Retinal pigment epithelial cell (primary cell): ENCODE data around the gene PSME4.
"Not testable (repeated sequence)": the region's sequence is repeated elsewhere in the genome, so short reads cannot be mapped to it uniquely, and the experiment has no call there.

ENCODE experiments used
- DNase-seq: peaks from one replicate; pipeline ENCODE4 v3.0.0-alpha.2; 2010; ENCODE audit warnings: low read depth
- H3K4me3 ChIP-seq: 2 replicates; pipeline ENCODE4 v1.5.1; 2011; ENCODE audit warnings: mild to moderate bottlenecking, low read length, control low read depth, moderate library complexity
- CTCF ChIP-seq: conservative IDR thresholded peaks from 2 replicates; pipeline ENCODE4 v1.5.1; 2011; ENCODE audit warnings: low read depth, low read length, control low read depth, inconsistent platforms

Gene PSME4

DNA sequence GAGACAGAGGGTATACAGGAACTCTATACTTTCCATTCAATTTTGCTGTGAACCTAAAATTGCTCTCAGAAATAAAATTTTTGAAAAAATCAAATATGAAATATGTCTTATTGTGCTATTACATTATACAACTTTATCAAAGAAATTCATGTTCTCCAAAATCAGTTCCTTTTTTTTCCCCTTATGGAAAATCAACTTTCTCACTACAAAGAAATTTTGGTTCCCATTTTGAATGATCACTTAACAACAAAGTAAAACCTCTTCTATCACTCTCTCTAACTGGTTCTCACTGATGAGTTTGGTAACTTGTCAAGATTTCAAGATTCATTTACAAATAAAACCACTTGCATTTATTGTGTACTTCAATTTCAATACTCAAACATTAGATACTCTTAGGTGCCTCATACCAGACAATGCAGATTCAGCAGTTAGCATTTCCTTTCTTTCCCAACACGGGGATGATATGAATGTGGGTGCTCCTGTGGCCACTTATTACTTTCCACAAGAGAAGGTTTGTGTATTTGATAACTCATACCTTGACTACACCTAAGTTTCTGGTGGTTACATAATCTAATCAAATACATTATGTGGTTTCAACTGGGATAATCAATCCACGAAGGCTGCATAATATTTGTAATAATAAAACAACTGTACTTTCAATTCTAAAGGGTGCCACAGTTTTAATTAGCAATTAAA, 6.4 kb downstream of the PSME4 start:
- DNase-seq: no peak
- H3K4me3 ChIP-seq: no peak overlapping the region
- TF ChIP-seq CTCF: no peak

DNA sequence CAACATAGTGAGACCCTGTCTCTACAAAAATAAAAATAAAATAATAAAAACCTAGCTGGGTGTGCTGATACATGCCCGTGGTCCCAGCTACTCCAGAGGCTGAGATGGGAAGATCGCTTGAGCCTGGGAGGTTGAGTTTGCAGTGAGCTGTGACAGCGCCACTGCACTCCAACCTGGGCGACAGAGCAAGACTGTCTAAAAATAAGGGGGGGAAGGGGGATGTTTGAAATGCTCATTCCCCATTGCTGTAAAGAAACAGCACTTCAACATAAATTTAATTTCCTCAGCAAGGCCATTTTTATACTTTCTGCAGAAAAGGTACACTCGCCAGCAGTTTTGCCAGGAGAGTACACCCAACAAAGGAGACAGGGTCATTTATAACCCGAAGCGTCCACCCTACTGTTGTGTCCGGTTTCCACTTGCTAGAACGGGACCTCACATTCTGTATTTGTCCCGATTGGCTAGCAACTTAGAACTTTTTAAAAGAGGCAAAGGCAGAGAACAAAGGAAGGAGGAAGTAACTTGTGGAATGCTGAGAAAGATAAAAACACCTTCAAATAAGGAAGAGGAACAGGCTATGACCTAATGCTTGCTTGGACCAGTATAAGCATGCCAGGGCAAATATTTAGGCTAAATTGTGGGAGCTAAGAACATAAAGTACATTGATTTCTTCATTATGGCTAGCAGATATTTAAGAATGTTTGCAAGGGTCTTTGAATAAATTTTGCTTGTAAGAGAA, 9.1 kb downstream of the PSME4 start:
- H3K4me3 ChIP-seq, DNase-seq: not testable (repeated sequence)

GRCh38 chr2:53960476-53960875, 10.3 kb downstream of the PSME4 start:
- TF ChIP-seq CTCF: no peak
- H3K4me3 ChIP-seq: no peak overlapping the region
- no peak for DNase-seq

DNA sequence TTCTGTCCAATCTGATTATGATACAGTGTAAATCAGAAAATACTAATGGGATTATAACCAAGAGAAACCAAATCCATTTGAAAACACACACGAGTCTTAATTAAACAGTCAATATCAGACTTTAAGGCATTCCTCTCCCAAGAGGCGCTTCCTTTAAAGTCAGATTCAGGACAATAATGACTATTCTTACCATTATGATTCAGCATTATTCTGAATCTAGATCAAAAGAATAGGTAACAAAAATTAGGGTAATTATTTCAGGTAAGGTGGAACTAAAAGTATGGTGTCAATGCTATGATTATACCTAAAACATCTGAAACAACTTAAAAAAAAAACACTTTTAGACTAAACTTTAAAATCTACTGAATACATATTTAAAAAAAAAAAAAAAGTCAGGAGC, 12.3 kb downstream of the PSME4 start:
- no peak for DNase-seq
- H3K4me3 ChIP-seq: no peak overlapping the region
- no peak for TF ChIP-seq CTCF

- TF ChIP-seq CTCF: no peak
- DNase-seq: no peak
- no peak overlapping the region for H3K4me3 ChIP-seq
These were observed 18.3 kb downstream of the PSME4 start for GRCh38 chr2:53952519-53952918.

DNA sequence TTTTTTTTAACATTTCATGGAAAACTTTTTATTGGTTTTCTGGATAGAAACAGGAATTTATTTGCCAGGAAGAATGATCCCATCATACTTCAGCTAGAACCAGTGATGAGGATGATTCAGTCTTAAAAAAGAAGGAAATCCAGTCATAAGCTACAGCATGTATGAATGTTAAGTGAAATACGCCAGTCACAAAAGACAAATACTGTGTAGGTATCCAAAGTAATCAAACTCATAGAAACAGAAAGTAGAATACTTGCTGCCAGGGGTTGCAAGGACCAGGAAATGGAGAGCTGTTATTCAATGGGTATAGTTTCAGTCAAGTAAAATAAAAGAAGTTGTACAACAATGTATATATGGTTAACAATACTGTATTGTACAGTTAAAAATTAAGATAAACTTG, 21.3 kb downstream of the PSME4 start:
- H3K4me3 ChIP-seq: no peak overlapping the region
- TF ChIP-seq CTCF: no peak
- no peak for DNase-seq

DNA sequence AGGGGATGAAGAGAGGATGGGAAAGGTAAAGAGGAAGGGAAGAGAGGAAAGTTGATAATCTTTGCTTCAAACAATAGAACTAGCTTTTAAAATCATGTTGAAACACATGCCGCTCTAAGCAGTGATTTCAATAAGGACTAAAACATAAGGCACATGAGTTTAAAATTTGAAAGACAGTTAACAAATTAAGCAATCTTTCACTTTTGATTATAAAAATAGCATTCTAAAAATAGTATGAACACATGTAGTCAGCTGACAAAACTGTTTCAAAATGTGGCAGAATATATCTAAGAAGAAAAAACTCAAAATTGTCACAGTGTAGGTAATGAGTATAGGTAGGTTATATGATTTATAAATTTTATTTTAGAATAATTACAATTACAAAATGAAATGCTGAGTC, 25.3 kb downstream of the PSME4 start:
- TF ChIP-seq CTCF: no peak
- no peak overlapping the region for H3K4me3 ChIP-seq
- no peak for DNase-seq
